ENCODE results near the gene FAM168A.

The FAM168A gene

DNA sequence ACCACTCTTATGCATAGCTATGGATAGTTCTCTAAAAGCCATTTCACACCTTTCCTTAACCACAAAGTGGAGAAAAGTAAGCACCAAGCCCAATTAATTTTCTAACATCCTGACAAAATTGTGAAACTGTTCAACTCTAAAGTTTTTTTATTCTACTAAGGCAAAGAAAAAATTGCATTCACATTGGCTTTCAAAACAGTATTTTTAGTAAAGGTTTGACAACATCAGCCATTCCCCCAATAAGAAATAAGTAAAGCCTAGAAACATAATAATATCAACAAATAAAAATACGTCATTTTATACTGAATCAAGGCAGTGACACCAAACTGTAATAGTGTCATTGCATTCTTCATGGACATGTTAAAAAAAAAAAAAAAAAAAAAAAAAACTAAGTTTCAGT lies 11.1 kb downstream of the FAM168A start:
- no peak for ATAC-seq
- TF ChIP-seq ZC3H10 (CRISPR knock-in tag; IDR thresholded peaks at IDR 0.05) (no peak), ZFP3 (CRISPR knock-in tag; IDR thresholded peaks at IDR 0.05) (no peak), PATZ1 (CRISPR knock-in tag; IDR thresholded peaks at IDR 0.05; ENCODE audit: borderline replicate concordance) (no peak), ESRRG (CRISPR knock-in tag; IDR thresholded peaks at IDR 0.05) (no peak), ZFP30 (CRISPR knock-in tag; IDR thresholded peaks at IDR 0.05) (no peak), TOX (CRISPR knock-in tag; IDR thresholded peaks at IDR 0.05; ENCODE audit: borderline replicate concordance) (no peak), ZNF8 (CRISPR knock-in tag; IDR thresholded peaks at IDR 0.05) (no peak), BACH2 (CRISPR knock-in tag; IDR thresholded peaks at IDR 0.05; ENCODE audit: borderline replicate concordance) (no peak), ARNTL (CRISPR knock-in tag; IDR thresholded peaks at IDR 0.05; ENCODE audit: borderline replicate concordance, low read depth) (no peak), OSR1 (CRISPR knock-in tag; IDR thresholded peaks at IDR 0.05) (no peak)
- TF ChIP-seq, protein P1, sequence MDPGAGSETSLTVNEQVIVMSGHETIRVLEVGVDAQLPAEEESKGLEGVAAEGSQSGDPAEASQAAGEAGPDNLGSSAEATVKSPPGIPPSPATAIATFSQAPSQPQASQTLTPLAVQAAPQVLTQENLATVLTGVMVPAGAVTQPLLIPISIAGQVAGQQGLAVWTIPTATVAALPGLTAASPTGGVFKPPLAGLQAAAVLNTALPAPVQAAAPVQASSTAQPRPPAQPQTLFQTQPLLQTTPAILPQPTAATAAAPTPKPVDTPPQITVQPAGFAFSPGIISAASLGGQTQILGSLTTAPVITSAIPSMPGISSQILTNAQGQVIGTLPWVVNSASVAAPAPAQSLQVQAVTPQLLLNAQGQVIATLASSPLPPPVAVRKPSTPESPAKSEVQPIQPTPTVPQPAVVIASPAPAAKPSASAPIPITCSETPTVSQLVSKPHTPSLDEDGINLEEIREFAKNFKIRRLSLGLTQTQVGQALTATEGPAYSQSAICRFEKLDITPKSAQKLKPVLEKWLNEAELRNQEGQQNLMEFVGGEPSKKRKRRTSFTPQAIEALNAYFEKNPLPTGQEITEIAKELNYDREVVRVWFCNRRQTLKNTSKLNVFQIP (CRISPR knock-in tag; IDR thresholded peaks at IDR 0.05; ENCODE audit: borderline replicate concordance, low read depth), result no peak

- TF ChIP-seq, protein P2, sequence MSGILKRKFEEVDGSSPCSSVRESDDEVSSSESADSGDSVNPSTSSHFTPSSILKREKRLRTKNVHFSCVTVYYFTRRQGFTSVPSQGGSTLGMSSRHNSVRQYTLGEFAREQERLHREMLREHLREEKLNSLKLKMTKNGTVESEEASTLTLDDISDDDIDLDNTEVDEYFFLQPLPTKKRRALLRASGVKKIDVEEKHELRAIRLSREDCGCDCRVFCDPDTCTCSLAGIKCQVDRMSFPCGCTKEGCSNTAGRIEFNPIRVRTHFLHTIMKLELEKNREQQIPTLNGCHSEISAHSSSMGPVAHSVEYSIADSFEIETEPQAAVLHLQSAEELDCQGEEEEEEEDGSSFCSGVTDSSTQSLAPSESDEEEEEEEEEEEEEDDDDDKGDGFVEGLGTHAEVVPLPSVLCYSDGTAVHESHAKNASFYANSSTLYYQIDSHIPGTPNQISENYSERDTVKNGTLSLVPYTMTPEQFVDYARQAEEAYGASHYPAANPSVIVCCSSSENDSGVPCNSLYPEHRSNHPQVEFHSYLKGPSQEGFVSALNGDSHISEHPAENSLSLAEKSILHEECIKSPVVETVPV (CRISPR knock-in tag; IDR thresholded peaks at IDR 0.05), result no peak
- TF ChIP-seq PATZ1 (CRISPR knock-in tag; IDR thresholded peaks at IDR 0.05; ENCODE audit: borderline replicate concordance), result no peak
- TF ChIP-seq TOX (CRISPR knock-in tag; IDR thresholded peaks at IDR 0.05; ENCODE audit: borderline replicate concordance), result no peak
- no peak for TF ChIP-seq TSHZ2 (CRISPR knock-in tag; IDR thresholded peaks at IDR 0.05)
- TF ChIP-seq, protein P3, sequence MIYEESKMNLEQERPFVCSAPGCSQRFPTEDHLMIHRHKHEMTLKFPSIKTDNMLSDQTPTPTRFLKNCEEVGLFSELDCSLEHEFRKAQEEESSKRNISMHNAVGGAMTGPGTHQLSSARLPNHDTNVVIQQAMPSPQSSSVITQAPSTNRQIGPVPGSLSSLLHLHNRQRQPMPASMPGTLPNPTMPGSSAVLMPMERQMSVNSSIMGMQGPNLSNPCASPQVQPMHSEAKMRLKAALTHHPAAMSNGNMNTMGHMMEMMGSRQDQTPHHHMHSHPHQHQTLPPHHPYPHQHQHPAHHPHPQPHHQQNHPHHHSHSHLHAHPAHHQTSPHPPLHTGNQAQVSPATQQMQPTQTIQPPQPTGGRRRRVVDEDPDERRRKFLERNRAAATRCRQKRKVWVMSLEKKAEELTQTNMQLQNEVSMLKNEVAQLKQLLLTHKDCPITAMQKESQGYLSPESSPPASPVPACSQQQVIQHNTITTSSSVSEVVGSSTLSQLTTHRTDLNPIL (CRISPR knock-in tag; IDR thresholded peaks at IDR 0.05; ENCODE audit: low read depth), result no peak
- TF ChIP-seq SNAI2 (CRISPR knock-in tag; IDR thresholded peaks at IDR 0.05), result no peak
- no peak for TF ChIP-seq ISL1 (CRISPR knock-in tag; IDR thresholded peaks at IDR 0.05)
- TF ChIP-seq GLIS3 (CRISPR knock-in tag; IDR thresholded peaks at IDR 0.05), result no peak
- TF ChIP-seq CSDC2 (CRISPR knock-in tag; IDR thresholded peaks at IDR 0.05), result no peak
- no peak for TF ChIP-seq TCF4 (CRISPR knock-in tag; IDR thresholded peaks at IDR 0.05; ENCODE audit: borderline replicate concordance)
- TF ChIP-seq ZFP3 (CRISPR knock-in tag; IDR thresholded peaks at IDR 0.05), result no peak
- TF ChIP-seq ZNF70 (CRISPR knock-in tag; IDR thresholded peaks at IDR 0.05), result no peak
- no peak for TF ChIP-seq PPARA (CRISPR knock-in tag; IDR thresholded peaks at IDR 0.05; ENCODE audit: borderline replicate concordance)
- peak; percentile 30; the same call in 2 of the 3 replicates for ATAC-seq
Observed at GRCh38 chr11:73585834-73586575, 11.9 kb downstream of the FAM168A start.
